Measurements from ENCODE around the gene RNF220.

RNF220 gene

DNA sequence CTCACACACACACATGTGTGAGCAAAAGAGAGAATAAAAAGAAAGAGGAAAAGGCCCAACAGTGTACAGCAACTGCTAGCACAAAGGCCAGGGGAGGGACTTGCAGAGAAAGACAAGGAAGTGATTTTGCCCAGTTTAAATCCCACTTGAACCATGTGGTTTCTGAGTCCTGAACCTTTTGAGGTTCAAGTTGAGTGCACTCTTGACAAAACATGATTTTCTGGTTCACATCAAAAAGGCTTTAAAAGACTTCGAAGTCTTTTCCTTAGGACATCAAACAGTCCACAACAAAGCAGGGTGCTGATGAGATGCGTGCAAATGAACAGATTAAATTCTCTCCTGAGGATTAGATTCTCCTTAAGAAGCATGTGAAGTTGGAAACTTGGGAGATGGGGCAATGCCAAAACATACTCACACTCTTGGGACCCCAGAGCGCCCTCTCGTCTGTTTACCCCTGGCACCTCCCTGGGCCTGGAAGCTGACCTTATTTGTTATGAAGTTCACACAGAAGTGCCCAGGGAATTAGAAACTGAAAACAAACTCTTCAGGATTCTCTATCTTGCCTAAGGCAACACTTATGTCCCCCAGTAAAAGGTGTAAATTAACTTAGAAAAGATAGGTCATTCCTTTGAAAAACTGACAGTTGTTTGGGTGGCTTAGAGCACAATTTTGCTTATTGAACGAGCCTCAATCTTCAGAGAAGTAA lies 31.5 kb downstream of the RNF220 start:
- DNase-seq: no peak

DNA sequence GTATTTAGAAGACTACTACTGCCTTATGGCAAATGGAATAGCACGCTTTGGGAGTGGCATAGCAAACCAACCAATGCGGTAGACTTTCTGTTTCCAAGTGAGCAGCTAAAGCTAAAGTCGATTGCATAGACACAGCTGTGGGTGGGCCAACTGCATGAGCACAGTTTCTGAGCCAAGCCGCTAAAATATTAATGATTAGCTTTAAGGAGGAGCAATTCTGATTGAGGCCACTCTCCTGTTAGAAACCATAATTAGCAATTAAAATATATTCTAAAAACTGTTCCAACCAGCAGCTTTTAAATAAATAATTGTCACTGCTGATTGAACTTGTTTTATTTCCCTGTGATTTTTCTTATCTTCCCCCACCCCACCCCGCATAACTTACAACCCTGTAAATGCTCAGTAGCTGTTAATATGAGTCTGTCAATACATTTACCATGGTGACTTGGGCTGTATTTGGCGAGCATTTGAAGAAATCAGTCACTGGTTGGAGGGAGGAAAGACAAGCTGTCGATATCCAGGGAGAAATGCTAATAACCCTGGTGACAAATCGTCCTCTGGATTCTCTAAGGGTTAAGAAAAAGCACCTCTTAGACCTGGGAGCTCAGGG lies 32.2 kb downstream of the RNF220 start:
- no peak for DNase-seq

DNA sequence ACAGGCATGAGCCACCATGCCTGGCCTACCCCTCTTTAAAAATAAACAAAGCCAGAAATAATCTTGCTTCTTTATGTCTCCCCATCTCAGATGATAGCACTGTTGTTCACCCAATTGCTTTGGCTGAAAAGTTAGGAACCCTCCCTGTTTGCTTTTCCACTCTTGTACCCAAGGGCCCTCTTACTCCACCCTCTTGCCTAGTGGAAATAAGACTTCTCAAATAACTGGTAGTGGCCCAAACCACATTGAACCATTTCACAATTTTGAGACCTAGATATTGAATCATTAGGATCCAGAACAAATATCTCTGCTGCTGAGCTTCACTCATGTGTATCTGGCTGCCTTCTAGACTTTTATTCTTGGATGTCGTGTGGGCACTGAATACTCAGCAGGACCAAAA lies 37.7 kb downstream of the RNF220 start:
- DNase-seq: no peak

DNA sequence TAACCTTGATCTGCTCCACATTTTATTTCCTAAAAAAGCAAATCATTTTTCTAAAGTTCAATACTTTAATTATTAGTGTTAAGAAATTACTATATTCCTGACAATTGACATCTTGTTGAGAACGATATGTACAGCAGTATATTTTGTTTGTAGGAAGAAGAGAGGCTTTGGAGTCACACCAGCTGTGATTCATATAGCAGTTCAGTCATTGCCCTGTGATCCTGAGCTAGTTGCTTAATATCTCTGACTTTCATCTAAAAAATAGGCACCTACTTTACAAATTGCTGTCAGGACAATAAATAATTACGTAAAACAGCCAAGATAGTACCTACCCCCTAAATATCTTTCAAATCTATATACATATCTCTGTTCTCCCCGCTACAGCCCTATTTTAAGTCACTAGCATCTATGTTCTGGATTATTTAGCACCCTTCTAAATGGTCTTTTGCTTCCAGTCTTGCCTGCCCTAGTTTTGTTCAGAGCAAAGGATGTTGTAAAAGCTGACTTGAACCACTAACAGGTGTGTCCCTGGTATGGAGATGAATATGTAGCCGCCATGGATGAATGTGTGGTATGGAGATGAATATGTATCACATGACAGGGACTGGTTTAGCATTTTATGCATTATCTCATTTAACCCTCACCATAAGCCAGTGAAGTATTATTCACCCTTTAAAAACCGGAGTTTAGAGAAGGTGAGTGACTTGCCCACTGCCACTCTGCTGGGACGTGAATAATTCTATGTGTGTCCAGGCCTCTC lies 42.2 kb downstream of the RNF220 start:
- DNase-seq: no peak

DNA sequence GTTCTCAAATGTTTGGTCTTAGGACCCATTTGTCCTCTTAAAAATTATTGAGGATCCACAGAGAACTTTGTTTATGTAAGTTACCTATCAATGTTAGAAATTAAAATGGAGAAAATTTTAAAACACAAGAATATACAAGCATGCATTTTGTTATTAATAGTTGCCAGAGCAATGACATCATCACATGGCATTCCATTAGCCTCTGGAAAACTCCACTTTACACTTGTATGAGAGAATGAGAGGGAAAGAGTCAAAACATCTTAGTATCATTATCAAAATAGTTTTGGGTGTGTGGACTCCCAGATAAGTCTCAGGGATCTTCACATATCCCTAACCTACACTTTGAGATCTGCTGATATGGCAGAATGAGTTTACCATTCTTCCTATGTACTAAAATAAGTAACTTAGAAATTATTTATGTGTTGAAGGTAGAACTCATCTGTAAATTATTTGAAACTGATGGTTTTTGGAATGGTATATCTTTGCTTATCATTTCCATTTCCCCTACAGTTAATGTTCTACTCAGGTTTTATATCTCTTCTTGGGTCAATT lies 48.8 kb downstream of the RNF220 start:
- no peak for DNase-seq

DNA sequence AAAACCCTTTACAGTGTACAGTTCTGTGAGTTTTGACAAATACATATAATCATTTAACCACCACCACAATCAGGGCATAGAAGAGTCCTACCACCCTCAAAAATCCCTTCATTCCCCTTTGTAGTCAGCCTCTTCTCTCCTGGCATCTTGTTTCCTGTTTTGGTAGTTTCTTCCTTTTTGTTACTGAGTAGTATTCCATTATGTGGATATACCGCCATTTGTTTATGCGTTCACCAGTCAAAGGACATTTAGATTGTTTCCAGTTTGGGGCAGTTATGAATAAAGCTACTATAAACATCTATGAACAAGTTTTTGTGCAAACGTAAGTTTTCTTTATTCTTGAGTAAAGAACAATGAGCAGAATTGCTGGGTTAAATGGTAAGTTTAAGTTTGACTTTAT lies 49.6 kb downstream of the RNF220 start:
- DNase-seq: no peak

DNA sequence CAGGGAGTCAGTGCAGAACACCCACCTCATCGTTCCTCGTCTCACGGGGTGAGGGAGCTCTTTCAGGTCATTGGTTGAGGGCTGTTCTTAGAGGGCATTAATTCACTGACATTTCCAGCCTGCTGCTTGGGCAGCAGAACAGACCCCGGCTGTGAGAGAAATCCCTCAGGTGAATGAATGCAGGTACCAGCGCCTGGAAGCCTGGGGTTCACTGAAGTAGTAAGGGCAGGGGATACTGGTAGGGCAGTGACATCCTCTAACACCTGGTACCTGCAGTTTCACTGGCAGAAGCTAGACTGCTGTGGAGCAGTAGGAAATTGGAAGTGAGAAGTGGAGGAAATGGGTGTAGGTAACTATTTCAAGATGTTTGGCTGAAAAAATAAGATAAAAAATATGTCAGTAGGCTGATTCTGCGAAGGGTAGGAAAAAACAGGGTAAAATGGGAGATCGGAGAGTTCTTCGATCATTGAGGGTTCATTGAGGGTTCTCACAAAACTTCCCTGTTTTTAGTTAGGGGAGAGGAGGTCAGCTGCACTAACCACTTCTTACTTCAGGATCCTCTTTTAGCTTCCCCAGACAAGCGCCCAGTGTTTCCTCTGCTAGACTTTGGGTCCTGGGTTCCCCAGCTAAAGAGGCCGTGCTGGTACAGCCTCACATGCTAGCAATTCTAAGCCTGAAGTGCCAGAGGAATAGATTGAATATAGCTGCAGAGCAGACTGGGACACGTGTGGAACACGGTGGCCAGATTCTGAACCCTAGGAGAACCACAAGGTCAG lies 55.2 kb downstream of the RNF220 start:
- no peak for DNase-seq

DNA sequence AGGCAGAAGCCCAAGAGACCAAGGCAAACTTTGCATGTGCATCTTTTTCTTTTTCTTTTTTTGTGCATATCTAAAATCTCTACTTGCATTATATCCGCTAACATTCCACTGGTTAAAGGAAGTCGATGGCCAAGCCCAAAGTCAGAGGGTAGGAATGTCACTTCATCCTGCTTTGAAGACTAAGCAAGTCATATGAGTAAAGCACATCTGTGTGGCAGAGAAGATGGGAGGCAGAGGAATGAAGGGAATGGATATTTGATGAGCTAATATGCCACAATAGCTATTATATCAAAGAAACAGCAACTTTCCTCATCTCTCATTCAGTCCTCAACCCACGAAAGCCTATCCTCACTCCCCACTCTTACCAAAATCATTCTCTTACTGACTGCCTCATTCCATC lies 59.3 kb downstream of the RNF220 start:
- no peak for DNase-seq

DNA sequence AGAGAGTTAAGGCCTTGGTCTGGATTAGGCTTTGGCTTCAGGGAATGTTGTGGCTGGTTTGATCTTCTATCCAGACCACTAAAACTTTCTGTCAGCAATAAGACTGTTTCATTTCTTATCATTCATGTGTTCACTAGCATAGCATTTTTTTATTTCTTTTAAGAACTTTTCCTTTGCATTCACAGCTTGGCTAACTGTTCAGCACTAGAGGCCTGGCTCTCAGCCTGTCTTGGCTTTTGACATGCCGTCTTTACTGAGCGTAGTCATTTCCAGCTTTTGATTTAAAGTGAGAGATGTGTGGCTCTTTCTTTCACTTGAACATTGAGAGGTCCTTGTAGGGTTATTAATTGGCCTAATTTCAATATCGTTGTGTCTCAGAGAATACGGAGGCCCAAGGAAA lies 62.5 kb downstream of the RNF220 start:
- no peak for DNase-seq

DNA sequence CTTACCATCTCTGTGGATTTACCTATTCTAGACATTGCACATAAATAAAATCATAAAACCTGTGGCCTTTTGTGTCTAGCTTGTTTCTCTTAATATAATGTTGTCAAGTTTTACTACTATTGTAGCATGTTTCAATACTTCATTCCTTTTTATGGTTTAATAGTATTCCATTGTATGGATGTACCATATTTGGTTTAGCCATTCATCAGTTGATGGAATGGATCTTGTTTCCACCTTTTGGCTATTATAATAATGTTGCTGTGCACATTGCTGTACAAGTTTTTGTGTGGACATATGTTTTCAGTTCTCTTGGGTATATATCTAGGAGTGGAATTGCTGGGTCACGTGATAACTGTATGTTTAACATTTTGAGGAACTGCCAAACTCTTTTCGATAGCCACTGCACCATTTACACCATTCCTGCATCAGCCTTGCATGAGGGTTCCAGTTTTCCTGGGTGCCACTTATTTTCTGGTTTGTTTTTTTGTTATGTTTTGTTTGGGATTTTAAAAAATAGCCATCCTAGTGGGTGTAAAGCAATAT lies 66.9 kb downstream of the RNF220 start:
- no peak for DNase-seq

DNA sequence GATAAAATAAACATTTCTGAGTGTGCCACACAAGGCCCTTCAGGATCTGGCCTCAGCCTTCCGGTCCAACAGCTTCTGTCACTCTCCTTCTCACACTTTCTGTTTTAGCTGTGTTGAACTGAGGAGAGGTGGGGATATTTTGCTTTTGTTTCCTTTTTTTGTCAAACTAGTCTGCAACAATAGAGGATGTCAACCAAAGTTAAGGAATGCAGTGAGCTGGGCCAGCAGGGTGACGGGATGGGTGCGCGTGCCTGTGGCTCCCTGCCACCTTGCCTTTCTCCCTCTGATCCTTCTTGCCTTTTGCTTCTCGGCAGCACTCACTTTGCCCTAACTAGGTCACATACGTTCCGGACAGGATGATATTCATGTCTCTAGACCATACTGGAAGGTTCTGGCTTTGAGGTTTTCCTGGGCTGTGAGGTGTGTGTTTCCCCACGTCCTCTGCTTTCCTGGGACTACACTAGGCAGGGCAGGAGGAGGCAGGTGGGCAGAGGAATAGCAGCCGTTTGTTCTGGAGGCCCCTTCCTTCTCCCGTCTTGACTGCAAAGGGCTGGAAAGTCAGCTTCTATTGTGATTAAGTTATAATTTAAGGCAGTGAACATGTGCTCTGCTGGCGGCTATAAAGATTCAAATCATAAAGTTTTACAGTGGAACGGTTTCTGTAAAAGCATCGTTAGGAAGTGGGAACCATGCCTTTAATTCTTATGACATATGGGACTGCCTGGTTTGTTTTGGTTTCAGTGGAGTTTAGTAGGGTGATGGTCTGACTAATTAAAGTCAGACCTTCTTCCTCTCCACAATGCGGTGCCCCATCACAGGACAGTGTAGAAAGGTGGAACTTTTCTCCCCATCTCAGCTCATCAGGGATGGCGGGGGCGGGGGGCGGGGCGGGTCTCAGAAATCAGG lies 67.8 kb downstream of the RNF220 start:
- DNase-seq: no peak

DNA sequence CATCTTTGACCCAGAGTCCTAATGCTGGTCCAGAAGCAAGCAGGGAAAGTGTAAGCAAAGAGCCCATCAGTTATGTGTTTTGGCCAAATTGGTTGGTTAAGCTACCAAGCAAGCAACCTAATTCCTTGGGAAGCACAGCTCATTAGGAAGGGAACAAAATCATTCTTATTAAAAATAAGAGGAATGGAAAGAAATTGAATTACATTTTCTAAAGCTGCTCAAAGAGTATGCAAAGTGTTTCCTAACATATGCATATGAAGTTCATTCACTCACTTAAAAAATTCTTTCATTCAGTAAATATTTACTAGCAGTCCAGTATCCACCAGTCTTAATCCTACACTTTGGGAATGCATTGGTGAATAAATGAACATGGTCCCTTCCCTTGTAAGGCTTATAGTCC lies 71.8 kb downstream of the RNF220 start:
- DNase-seq: no peak

DNA sequence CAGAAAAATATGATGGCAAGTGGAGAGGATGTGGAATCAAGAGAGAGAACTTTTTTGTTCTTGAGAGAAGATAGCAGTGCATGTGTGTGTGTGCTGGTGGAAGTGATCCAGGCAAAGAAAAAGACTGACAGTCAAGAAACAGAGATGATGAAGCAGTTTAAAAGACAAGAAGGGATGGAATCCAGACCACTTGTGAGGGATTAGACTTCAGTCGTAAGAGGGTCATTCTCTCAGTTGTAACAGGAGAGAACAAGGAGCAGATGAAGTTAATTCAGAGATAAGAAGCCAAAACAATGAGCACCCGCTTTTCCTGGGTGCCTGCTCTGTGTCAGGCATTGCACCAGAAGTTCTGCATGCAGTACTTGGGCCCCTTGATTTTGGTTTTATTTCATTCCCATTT lies 76.6 kb downstream of the RNF220 start:
- no peak for DNase-seq

DNA sequence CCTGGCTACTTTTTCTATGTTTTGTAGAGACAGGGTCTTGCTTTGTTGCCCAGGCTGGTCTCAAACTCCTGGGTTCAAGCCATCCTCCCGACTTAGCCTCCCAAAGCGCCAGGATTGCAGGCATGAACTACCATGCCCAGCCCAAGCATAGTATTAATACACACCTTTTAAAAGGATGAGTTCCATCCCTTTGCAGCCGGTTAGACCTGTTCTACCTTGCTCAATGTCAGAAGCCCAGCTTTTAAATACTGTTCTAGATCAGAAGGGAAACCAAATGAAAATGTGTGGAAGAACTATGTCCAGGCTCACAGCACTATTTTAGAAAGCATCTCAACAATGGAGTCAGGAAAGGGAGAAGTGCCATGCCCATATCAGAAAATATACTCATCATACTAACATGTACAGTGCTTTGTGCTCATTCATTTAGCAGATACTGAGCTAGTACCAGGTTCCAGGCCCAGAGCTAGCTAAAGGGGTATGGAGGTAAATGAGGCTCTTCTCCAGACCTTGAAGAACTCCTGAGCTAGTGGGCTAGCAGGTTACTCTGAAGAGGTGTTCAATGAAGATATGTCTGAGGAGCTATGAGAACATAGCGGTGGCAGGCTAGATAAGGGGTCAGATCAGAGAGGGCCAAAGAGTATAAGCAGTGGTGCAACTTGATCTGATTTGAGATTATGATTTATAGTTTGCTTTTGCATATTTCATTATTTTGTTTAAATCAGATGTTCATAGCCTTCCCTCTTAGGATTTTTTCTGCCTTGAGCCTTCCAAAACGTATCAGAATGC lies 78.2 kb downstream of the RNF220 start:
- no peak for DNase-seq

DNA sequence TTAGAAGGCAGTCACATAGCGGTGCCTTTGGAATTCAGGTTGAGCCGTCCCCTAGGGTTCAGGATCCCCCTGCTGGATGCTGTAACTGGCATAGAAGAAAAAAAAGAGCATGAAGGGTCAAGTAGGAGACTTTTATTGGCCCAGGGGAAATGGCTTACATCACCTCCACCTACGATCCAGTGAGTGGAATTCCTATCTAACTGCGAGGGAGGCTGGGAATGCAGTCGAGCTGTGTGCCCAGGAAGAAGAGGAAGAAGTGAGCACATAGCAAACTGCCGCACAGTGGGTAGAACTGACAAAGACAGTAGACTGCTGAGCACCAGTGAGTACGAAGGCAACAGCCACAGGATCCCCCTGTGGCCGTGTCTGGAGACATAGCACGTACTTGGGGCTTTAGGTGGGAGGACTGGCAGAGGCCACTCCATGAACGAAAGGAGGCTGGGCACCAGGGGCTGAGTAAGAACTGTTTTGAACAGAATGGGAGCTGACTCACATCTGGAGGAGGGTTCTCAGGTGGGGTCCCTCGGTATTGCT lies 79.2 kb downstream of the RNF220 start:
- no peak for DNase-seq

DNA sequence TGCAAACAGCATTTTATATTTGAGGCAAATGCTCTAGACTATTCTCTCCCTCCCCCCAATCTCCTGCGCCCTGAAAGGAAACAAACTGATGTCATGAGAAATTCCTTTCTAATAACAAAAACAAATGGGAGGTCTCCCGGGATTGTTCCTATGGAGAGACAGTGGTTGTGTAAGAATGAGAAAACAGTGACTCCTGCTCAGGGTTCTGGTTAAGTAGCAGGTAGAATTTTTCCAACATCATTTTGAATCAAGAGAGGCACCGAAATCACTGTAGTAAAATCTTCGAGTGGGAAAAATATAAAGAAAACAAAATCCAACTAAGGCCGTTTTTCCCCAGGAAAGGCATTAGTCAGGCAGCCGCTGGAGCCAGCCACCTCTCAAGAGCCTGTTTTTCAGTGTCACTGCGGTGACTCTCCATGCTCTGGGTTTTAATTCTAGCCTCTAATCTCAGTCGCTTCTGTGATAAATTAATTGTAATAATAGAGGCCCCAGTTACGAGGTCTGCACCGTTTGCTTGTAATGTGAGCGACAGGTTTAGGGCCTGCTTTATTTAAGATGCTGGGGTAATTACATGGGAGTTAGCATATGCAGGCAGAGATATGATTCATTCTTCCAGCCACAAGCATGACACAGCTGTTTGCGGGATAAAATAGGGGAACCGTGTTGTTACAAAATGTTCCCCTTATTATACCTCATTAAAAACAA lies 80.3 kb downstream of the RNF220 start:
- DNase-seq: peak; percentile 42 to 76

DNA sequence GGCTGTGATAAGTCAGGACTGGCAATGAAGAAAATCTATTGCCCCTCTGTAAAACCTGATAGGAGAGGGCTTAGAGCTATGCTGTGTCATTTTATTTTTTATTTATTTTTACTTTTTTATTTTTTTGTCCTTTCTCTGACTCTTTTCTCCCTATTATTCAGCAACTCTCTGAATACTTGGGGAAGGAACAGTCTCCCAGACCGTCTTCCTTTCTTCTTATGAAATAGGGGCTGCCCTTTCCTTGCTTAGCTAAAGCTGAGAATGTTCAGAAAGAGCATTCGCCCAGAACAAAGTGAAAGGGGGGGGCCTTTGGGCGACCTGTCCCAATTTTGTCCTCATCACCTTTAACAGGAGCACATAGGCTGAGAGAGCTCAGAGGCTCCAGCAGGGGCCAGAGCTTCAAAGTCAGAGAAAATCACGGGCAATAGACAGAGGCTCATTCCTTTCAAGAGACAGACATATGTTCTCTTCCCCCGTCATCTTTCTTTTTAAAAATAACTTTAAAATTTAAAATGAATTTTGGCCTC lies 80.9 kb downstream of the RNF220 start:
- DNase-seq: no peak

DNA sequence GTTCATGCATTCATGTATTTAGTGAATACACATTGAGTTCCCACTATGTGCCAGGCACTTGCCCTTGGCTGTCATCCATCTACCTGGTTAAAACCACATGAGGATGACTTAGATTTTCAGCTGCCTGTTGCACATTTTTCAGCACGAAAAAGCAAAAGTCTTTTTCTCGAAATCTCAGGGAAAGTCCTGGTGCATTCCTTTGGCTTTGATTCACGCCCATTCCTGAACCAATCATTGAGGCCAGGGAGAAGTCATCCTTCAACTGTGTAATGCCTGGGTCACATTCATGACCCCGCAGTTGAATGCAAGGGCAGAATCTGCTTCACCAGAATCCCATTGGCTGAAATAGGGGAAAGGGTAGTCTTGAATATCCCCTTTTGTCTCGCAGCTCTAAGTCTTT lies 84.4 kb downstream of the RNF220 start:
- no peak for DNase-seq

DNA sequence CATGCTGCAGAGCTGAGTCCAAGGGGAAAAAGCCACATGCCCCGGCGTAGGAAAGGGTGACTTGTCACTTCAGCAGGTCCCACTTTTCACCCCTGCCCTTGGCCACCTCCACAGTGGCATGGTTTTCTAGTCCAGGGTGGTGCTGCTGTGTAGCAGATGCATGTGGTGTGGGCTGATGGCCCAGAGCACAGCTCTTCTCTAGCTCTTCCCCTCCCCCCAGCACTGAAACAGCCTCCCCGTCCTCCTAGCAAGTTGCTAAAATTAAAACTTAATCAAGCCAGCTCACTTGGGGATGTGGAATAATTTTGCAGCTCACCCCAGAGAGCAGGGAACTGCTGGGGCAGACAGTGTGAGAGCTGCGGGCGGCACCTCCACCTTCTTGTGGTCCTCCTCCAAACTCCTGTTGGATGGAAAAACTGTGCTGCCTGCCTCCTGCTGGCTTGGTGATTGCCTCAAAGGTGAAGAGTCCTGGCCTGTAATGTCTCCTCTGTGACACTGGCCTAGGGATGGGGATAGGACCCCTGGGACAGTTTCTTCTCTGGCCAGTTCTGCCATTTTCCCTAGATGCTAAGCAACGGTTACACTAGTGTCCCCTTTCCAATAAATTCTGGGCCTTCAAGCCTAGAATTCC lies 91.6 kb downstream of the RNF220 start:
- no peak for DNase-seq

All from NCI-H2081 (cell line).